ENCODE measurements around the gene GNG12.

Gene GNG12

DNA sequence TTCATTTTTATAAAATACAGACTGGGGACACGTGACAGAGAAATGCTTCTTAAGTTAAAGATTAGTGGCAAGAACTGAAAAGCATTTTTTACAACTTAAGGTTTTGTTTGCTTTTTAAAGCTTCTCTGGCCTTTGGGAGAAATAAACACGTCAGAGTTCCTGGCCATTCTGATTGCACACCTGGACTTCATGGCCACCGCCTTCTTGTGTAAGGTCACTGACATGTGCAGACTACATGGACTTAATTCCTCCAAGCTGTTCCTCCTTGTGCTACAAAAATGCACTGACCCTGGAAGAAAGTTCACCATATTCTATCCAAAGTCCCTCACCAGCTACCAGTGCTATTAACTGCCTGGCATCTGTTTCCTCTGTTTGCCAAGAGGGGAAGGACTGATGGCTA is 92.1 kb downstream of the GNG12 start:
- ATAC-seq: no peak
- TF ChIP-seq ARNTL (CRISPR knock-in tag; IDR thresholded peaks at IDR 0.05; ENCODE audit: borderline replicate concordance, low read depth) (no peak), ESRRG (CRISPR knock-in tag; IDR thresholded peaks at IDR 0.05) (no peak), OSR1 (CRISPR knock-in tag; IDR thresholded peaks at IDR 0.05) (no peak), ZNF8 (CRISPR knock-in tag; IDR thresholded peaks at IDR 0.05) (no peak), TOX (CRISPR knock-in tag; IDR thresholded peaks at IDR 0.05; ENCODE audit: borderline replicate concordance) (no peak), CSDC2 (CRISPR knock-in tag; IDR thresholded peaks at IDR 0.05) (no peak)
- TF ChIP-seq, protein P1, sequence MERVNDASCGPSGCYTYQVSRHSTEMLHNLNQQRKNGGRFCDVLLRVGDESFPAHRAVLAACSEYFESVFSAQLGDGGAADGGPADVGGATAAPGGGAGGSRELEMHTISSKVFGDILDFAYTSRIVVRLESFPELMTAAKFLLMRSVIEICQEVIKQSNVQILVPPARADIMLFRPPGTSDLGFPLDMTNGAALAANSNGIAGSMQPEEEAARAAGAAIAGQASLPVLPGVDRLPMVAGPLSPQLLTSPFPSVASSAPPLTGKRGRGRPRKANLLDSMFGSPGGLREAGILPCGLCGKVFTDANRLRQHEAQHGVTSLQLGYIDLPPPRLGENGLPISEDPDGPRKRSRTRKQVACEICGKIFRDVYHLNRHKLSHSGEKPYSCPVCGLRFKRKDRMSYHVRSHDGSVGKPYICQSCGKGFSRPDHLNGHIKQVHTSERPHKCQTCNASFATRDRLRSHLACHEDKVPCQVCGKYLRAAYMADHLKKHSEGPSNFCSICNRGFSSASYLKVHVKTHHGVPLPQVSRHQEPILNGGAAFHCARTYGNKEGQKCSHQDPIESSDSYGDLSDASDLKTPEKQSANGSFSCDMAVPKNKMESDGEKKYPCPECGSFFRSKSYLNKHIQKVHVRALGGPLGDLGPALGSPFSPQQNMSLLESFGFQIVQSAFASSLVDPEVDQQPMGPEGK (CRISPR knock-in tag; IDR thresholded peaks at IDR 0.05; ENCODE audit: borderline replicate concordance): no peak

DNA sequence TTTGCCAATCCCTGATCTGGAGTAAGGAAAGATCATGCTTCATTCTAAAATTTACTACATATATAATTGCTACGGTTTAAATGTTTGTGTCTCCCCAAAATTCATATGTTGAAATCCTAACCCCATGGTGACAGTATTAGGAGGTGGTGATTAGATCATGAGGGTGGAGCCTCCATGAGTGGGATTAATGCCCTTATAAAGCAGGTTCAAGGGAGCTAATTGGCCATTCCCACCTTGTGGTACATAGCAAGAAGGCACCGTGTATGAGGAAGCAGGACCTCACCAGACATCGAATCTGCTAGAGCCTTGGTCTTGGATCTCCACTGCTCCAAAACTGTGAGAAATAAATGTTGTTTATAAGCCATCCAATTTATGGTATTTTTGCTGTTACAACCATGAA is 92.7 kb downstream of the GNG12 start:
- ATAC-seq: no peak
- no peak for TF ChIP-seq ZNF70 (CRISPR knock-in tag; IDR thresholded peaks at IDR 0.05)
- TF ChIP-seq ESRRG (CRISPR knock-in tag; IDR thresholded peaks at IDR 0.05): no peak

DNA sequence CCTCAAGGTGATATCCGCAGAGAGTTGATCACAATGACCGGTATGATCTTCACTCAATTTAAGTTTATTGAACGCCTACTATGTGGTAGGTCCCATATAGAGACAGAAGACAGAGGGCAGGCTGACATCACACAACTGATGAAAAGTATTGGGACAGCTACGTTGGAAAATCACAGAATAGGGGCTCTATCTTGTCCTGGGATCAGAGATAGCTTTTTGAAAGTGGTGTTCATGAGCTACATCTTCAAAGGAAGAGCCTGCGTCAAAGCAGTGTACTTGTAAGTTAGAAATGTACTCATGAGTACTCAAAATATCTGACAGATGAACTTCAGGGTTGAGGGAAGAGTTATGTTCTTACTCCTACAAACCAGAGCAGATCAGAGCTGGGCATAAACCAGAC is 93.9 kb downstream of the GNG12 start:
- no peak for ATAC-seq
- TF ChIP-seq TOX (CRISPR knock-in tag; IDR thresholded peaks at IDR 0.05; ENCODE audit: borderline replicate concordance) (no peak), OSR1 (CRISPR knock-in tag; IDR thresholded peaks at IDR 0.05) (no peak), PPARA (CRISPR knock-in tag; IDR thresholded peaks at IDR 0.05; ENCODE audit: borderline replicate concordance) (no peak), ISL1 (CRISPR knock-in tag; IDR thresholded peaks at IDR 0.05) (no peak), ZC3H10 (CRISPR knock-in tag; IDR thresholded peaks at IDR 0.05) (no peak), ZNF8 (CRISPR knock-in tag; IDR thresholded peaks at IDR 0.05) (no peak)
- TF ChIP-seq, protein P2, sequence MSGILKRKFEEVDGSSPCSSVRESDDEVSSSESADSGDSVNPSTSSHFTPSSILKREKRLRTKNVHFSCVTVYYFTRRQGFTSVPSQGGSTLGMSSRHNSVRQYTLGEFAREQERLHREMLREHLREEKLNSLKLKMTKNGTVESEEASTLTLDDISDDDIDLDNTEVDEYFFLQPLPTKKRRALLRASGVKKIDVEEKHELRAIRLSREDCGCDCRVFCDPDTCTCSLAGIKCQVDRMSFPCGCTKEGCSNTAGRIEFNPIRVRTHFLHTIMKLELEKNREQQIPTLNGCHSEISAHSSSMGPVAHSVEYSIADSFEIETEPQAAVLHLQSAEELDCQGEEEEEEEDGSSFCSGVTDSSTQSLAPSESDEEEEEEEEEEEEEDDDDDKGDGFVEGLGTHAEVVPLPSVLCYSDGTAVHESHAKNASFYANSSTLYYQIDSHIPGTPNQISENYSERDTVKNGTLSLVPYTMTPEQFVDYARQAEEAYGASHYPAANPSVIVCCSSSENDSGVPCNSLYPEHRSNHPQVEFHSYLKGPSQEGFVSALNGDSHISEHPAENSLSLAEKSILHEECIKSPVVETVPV (CRISPR knock-in tag; IDR thresholded peaks at IDR 0.05): no peak
- TF ChIP-seq, protein P3, sequence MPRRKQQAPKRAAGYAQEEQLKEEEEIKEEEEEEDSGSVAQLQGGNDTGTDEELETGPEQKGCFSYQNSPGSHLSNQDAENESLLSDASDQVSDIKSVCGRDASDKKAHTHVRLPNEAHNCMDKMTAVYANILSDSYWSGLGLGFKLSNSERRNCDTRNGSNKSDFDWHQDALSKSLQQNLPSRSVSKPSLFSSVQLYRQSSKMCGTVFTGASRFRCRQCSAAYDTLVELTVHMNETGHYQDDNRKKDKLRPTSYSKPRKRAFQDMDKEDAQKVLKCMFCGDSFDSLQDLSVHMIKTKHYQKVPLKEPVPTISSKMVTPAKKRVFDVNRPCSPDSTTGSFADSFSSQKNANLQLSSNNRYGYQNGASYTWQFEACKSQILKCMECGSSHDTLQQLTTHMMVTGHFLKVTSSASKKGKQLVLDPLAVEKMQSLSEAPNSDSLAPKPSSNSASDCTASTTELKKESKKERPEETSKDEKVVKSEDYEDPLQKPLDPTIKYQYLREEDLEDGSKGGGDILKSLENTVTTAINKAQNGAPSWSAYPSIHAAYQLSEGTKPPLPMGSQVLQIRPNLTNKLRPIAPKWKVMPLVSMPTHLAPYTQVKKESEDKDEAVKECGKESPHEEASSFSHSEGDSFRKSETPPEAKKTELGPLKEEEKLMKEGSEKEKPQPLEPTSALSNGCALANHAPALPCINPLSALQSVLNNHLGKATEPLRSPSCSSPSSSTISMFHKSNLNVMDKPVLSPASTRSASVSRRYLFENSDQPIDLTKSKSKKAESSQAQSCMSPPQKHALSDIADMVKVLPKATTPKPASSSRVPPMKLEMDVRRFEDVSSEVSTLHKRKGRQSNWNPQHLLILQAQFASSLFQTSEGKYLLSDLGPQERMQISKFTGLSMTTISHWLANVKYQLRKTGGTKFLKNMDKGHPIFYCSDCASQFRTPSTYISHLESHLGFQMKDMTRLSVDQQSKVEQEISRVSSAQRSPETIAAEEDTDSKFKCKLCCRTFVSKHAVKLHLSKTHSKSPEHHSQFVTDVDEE (CRISPR knock-in tag; IDR thresholded peaks at IDR 0.05): no peak

DNA sequence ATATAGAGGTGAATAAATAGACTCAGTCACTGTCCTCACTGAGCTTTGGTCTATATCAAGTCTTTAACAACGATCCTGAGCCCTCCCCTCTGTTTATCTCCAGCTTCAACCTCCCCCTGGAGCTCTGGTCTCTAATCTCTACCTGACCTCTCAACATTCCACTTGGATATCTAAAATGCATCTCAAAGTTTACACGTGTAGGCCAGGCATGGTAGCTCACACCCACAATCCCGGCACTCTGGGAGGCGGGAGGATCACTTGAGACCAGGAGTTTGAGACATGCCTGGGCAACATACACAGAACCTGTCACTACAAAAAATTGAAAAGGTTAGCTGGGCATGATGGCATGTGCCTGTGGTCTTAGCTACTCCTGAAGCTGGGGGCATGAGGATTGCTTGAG is 94.9 kb downstream of the GNG12 start:
- no peak for ATAC-seq
- TF ChIP-seq TCF4 (CRISPR knock-in tag; IDR thresholded peaks at IDR 0.05; ENCODE audit: borderline replicate concordance): no peak
- no peak for TF ChIP-seq ZNF8 (CRISPR knock-in tag; IDR thresholded peaks at IDR 0.05)
- no peak for TF ChIP-seq ARNTL (CRISPR knock-in tag; IDR thresholded peaks at IDR 0.05; ENCODE audit: borderline replicate concordance, low read depth)
- no peak for TF ChIP-seq BACH2 (CRISPR knock-in tag; IDR thresholded peaks at IDR 0.05; ENCODE audit: borderline replicate concordance)
- no peak for TF ChIP-seq ZFP30 (CRISPR knock-in tag; IDR thresholded peaks at IDR 0.05)
- TF ChIP-seq, protein P2 (CRISPR knock-in tag; IDR thresholded peaks at IDR 0.05): no peak
- TF ChIP-seq, protein P4, sequence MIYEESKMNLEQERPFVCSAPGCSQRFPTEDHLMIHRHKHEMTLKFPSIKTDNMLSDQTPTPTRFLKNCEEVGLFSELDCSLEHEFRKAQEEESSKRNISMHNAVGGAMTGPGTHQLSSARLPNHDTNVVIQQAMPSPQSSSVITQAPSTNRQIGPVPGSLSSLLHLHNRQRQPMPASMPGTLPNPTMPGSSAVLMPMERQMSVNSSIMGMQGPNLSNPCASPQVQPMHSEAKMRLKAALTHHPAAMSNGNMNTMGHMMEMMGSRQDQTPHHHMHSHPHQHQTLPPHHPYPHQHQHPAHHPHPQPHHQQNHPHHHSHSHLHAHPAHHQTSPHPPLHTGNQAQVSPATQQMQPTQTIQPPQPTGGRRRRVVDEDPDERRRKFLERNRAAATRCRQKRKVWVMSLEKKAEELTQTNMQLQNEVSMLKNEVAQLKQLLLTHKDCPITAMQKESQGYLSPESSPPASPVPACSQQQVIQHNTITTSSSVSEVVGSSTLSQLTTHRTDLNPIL (CRISPR knock-in tag; IDR thresholded peaks at IDR 0.05; ENCODE audit: low read depth): no peak
- no peak for TF ChIP-seq ZNF70 (CRISPR knock-in tag; IDR thresholded peaks at IDR 0.05)
- TF ChIP-seq, protein P5, sequence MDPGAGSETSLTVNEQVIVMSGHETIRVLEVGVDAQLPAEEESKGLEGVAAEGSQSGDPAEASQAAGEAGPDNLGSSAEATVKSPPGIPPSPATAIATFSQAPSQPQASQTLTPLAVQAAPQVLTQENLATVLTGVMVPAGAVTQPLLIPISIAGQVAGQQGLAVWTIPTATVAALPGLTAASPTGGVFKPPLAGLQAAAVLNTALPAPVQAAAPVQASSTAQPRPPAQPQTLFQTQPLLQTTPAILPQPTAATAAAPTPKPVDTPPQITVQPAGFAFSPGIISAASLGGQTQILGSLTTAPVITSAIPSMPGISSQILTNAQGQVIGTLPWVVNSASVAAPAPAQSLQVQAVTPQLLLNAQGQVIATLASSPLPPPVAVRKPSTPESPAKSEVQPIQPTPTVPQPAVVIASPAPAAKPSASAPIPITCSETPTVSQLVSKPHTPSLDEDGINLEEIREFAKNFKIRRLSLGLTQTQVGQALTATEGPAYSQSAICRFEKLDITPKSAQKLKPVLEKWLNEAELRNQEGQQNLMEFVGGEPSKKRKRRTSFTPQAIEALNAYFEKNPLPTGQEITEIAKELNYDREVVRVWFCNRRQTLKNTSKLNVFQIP (CRISPR knock-in tag; IDR thresholded peaks at IDR 0.05; ENCODE audit: borderline replicate concordance, low read depth): no peak
- no peak for TF ChIP-seq TOX (CRISPR knock-in tag; IDR thresholded peaks at IDR 0.05; ENCODE audit: borderline replicate concordance)
- no peak for TF ChIP-seq ZFP3 (CRISPR knock-in tag; IDR thresholded peaks at IDR 0.05)
- TF ChIP-seq GLIS3 (CRISPR knock-in tag; IDR thresholded peaks at IDR 0.05): no peak
- no peak for TF ChIP-seq ESRRG (CRISPR knock-in tag; IDR thresholded peaks at IDR 0.05)
- no peak for TF ChIP-seq SNAI2 (CRISPR knock-in tag; IDR thresholded peaks at IDR 0.05)
